Upper lobe of left lung (tissue), 4 donors: ENCODE data around the gene OR8D1.

ENCODE experiments used
- POLR2A ChIP-seq, 4 donors: fragments of 450-650 bp; IDR thresholded peaks; one replicate each; pipeline ENCODE4 v1.5.1; 2016 to 2017; ENCODE audit warnings: antibody characterized with exemption in 4 of 4, mild to moderate bottlenecking in 2 of 4
- TF ChIP-seq, protein P1 (sequence below), 6 experiments: fragments of 450-650 bp in 4 of 6; fragments of 200-600 bp in 2 of 6; sonication (generic) in 2 of 6; IDR thresholded peaks; one replicate each; pipeline ENCODE4 v1.5.1; 2016 to 2019; ENCODE audit warnings: antibody characterized with exemption in 6 of 6

DNA sequence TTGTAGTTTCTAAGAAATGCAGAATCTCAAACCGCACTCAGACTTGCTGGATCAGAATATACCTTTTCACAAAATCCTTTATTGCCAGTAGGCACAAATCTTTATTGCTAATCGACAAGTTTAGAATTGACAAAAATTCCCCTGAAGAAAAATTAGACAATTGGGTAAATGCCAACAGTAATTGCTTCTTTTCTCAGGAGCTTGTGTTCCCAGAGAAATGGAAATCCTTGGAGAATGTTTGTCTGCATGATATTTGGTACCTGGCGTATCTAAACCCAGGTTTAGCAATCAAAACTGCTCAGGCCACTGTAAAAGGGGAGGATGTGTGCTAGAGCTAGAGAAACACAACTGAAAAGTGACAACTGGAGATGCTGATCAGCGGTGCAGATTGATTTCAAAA lies 57.7 kb downstream of the OR8D1 start, which contains the start of gene OR8G5:
- TF ChIP-seq POLR2A (IDR thresholded peaks at IDR 0.05): no peak
- TF ChIP-seq, protein P1, sequence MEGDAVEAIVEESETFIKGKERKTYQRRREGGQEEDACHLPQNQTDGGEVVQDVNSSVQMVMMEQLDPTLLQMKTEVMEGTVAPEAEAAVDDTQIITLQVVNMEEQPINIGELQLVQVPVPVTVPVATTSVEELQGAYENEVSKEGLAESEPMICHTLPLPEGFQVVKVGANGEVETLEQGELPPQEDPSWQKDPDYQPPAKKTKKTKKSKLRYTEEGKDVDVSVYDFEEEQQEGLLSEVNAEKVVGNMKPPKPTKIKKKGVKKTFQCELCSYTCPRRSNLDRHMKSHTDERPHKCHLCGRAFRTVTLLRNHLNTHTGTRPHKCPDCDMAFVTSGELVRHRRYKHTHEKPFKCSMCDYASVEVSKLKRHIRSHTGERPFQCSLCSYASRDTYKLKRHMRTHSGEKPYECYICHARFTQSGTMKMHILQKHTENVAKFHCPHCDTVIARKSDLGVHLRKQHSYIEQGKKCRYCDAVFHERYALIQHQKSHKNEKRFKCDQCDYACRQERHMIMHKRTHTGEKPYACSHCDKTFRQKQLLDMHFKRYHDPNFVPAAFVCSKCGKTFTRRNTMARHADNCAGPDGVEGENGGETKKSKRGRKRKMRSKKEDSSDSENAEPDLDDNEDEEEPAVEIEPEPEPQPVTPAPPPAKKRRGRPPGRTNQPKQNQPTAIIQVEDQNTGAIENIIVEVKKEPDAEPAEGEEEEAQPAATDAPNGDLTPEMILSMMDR (IDR thresholded peaks at IDR 0.05): no peak
